Uterus (tissue), 4 donors: ENCODE measurements around the gene PCDHGA11. TPM values are rescaled to one million over a fixed set of nuclear protein-coding genes. Genes with fewer than 3 reads are reported as not detected.

Experiments
- DNase-seq, 2 donors: peaks; one replicate each; pipeline ENCODE4 v3.0.0-alpha.2; 2019 to 2020
- H3K27ac ChIP-seq, 2 donors: fragments of 200-600 bp; sonication (generic); 1 replicate in 1 of 2; 2 replicates in 1 of 2; pipeline ENCODE4 v1.5.1; 2016 to 2018
- H3K27me3 ChIP-seq, 2 donors: fragments of 200-600 bp; sonication (generic); one replicate each; pipeline ENCODE4 v1.5.1; 2018 to 2019; ENCODE audit warnings: control low read depth in 1 of 2
- H3K36me3 ChIP-seq, 2 donors: fragments of 200-600 bp; sonication (generic); one replicate each; pipeline ENCODE4 v1.5.1; 2019; ENCODE audit warnings: control low read depth in 1 of 2
- H3K4me1 ChIP-seq, 2 donors: fragments of 200-600 bp; sonication (generic); one replicate each; pipeline ENCODE4 v1.5.1; 2018 to 2019; ENCODE audit warnings: control low read depth in 1 of 2
- H3K4me3 ChIP-seq, 2 donors: fragments of 200-600 bp; sonication (generic); 1 replicate in 1 of 2; 2 replicates in 1 of 2; pipeline ENCODE4 v1.5.1; 2018 to 2019; ENCODE audit warnings: mild to moderate bottlenecking in 1 of 2
- H3K9me3 ChIP-seq, 2 donors: fragments of 200-600 bp; sonication (generic); one replicate each; pipeline ENCODE4 v1.5.1; 2019; ENCODE audit warnings: control low read depth in 1 of 2
- POLR2A ChIP-seq, 2 donors: fragments of 450-650 bp; IDR thresholded peaks; one replicate each; pipeline ENCODE4 v1.6.1; 2016; ENCODE audit warnings: antibody characterized with exemption in 2 of 2, mild to moderate bottlenecking in 1 of 2, moderate library complexity in 1 of 2
- intact Hi-C: fragments of 100-400 bp; cut with DNase I; formaldehyde crosslinking; loops from one replicate; pipeline ENCODE4 v1.15.1; 2023; ENCODE audit warnings: low total_unique reads
- total RNA-seq, 4 donors: library from RNA; depleted of rRNA in 3 of 4; stranded (reverse); fragments of >200 nt in 3 of 4; gene quantifications; one replicate each; pipeline versions ENCODE4 v1.1.0 to v1.2.4, GENCODE V29; 2014 to 2023
- TF ChIP-seq, protein P1 (sequence below), 4 experiments: fragments of 200-600 bp in 2 of 4; fragments of 450-650 bp in 2 of 4; sonication (generic) in 2 of 4; IDR thresholded peaks; one replicate each; pipeline ENCODE4 v1.5.1; 2016 to 2019; ENCODE audit warnings: antibody characterized with exemption in 4 of 4, mild to moderate bottlenecking in 2 of 4, moderate library complexity in 1 of 4
- donor health status: DM: yes; HTN: yes; CAD: no.

The PCDHGA11 gene
- total RNA-seq, 4 donors from 2014 or later = 9.4 to 13.2 (median 12.0) TPM

DNA sequence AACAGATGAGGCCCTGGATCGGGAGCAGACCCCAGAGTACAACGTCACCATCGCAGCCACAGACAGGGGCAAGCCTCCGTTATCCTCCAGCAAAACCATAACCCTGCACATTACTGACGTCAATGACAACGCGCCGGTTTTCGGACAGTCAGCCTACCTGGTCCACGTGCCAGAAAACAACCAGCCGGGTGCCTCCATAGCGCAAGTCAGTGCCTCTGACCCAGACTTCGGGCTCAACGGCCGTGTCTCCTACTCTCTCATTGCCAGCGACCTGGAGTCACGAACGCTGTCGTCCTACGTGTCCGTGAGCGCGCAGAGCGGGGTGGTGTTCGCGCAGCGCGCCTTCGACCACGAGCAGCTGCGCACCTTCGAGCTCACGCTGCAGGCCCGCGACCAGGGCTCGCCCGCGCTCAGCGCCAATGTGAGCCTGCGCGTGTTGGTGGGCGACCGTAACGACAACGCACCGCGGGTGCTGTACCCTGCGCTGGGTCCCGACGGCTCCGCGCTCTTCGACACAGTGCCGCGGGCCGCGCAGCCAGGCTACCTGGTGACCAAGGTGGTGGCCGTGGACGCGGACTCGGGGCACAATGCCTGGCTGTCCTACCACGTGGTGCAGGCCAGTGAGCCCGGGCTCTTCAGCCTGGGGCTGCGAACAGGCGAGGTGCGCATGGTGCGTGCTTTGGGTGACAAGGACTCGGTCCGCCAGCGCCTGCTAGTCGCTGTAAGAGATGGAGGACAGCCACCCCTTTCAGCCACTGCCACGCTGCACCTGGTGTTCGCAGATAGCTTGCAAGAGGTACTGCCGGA lies 1.6 kb upstream of the PCDHGA11 start:
- TF ChIP-seq, protein P1, sequence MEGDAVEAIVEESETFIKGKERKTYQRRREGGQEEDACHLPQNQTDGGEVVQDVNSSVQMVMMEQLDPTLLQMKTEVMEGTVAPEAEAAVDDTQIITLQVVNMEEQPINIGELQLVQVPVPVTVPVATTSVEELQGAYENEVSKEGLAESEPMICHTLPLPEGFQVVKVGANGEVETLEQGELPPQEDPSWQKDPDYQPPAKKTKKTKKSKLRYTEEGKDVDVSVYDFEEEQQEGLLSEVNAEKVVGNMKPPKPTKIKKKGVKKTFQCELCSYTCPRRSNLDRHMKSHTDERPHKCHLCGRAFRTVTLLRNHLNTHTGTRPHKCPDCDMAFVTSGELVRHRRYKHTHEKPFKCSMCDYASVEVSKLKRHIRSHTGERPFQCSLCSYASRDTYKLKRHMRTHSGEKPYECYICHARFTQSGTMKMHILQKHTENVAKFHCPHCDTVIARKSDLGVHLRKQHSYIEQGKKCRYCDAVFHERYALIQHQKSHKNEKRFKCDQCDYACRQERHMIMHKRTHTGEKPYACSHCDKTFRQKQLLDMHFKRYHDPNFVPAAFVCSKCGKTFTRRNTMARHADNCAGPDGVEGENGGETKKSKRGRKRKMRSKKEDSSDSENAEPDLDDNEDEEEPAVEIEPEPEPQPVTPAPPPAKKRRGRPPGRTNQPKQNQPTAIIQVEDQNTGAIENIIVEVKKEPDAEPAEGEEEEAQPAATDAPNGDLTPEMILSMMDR (IDR thresholded peaks at IDR 0.05) = no peak
- no peak for TF ChIP-seq POLR2A (IDR thresholded peaks at IDR 0.05)
- no peak overlapping the region for H3K27ac ChIP-seq
- no peaks in the 10 kb centered on the region for H3K27me3 ChIP-seq
- H3K36me3 ChIP-seq = no peaks in the 10 kb centered on the region
- H3K4me1 ChIP-seq = no peaks in the 10 kb centered on the region
- intact Hi-C loops = no loop called here
- DNase-seq = no peak
- H3K9me3 ChIP-seq = peaks cover 0 to 96% of the 10 kb centered on the region in 2 donors
- H3K4me3 ChIP-seq = no peak overlapping the region

DNA sequence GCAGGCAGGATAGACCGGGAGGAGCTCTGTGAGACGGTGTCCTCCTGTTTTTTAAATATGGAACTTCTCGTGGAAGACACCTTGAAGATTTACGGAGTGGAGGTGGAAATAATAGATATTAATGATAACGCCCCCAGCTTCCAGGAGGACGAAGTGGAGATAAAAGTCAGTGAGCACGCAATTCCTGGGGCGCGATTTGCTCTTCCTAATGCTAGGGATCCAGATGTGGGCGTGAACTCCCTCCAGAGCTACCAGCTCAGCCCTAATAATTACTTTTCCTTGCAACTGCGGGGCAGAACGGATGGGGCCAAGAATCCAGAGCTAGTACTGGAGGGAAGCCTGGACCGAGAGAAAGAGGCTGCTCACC lies 621 bp downstream of the PCDHGA11 start:
- H3K36me3 ChIP-seq = no peaks in the 10 kb centered on the region
- no peaks in the 10 kb centered on the region for H3K4me1 ChIP-seq
- H3K27ac ChIP-seq = no peak overlapping the region
- H3K4me3 ChIP-seq = no peak overlapping the region
- TF ChIP-seq, protein P1 (IDR thresholded peaks at IDR 0.05) = no peak
- no peak for TF ChIP-seq POLR2A (IDR thresholded peaks at IDR 0.05)
- peaks cover 0 to 98% of the 10 kb centered on the region in 2 donors for H3K9me3 ChIP-seq
- DNase-seq = no peak
- intact Hi-C loops = no loop called here
- H3K27me3 ChIP-seq = no peaks in the 10 kb centered on the region

DNA sequence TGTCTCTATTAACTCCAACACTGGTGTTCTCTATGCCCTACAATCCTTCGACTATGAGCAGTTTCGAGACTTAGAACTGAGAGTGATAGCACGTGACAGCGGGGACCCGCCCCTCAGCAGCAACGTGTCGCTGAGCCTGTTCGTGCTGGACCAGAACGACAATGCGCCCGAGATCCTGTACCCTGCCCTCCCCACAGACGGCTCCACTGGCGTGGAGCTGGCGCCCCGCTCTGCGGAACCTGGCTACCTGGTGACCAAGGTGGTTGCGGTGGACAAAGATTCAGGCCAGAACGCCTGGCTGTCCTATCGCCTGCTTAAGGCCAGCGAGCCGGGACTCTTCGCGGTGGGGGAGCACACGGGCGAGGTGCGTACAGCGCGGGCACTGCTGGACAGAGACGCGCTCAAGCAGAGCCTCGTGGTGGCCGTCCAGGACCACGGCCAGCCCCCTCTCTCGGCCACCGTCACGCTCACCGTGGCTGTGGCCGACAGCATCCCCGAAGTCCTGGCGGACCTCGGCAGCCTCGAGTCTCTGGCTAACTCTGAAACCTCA lies 2.0 kb downstream of the PCDHGA11 start:
- TF ChIP-seq, protein P1 (IDR thresholded peaks at IDR 0.05) = no peak
- TF ChIP-seq POLR2A (IDR thresholded peaks at IDR 0.05) = no peak
- Histone ChIP-seq H3K27ac (no peak overlapping the region), H3K9me3 (peaks cover 0 to 98% of the 10 kb centered on the region in 2 donors), H3K36me3 (no peaks in the 10 kb centered on the region), H3K4me1 (no peaks in the 10 kb centered on the region), H3K27me3 (no peaks in the 10 kb centered on the region), H3K4me3 (no peak overlapping the region)
- no peak for DNase-seq
- intact Hi-C loops = no loop called here

DNA sequence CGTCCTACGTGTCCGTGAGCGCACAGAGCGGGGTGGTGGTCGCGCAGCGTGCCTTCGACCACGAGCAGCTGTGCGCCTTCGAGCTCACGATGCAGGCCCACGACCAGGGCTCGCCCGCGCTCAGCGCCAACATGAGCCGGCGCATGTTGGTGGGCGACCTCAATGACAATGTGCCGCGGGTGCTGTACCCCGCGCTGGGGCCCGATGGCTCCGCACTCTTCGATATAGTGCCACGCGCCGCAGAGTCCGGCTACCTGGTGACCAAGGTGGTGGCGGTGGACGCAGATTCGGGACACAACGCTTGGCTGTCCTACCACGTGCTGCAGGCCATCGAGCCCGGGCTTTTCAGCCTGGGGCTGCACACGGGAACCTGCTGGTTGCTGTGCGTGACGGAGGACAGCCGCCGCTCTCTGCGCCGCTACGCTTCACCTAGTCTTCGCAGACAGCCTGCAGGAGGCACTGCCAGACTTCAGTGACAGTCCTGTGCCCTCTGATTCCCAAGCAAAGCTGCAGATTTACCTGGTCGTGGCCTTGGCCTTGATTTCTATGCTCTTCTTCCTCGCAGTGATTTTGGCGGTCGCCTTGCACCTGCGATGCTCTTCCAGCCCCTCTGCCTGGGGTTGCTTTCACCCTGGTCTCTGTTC lies 7.1 kb downstream of the PCDHGA11 start:
- no peak overlapping the region for H3K27ac ChIP-seq
- DNase-seq = no peak
- no peaks in the 10 kb centered on the region for H3K27me3 ChIP-seq
- no peaks in the 10 kb centered on the region for H3K4me1 ChIP-seq
- H3K4me3 ChIP-seq = no peak overlapping the region
- TF ChIP-seq POLR2A (IDR thresholded peaks at IDR 0.05) = no peak
- TF ChIP-seq, protein P1 (IDR thresholded peaks at IDR 0.05) = no peak
- intact Hi-C loops = no loop called here
- peaks cover 0 to 97% of the 10 kb centered on the region in 2 donors for H3K9me3 ChIP-seq
- no peaks in the 10 kb centered on the region for H3K36me3 ChIP-seq
